BLaER1 (cell line): ENCODE data around the gene PPIL6.

Experiments
- H3K27ac ChIP-seq: shearing (Covaris generic); formaldehyde crosslinking; 2 replicates; pipeline ENCODE4 v1.8.1; 2022
- H3K27me3 ChIP-seq: shearing (Covaris generic); formaldehyde crosslinking; 2 replicates; pipeline ENCODE4 v1.8.1; 2022
- H3K36me3 ChIP-seq: shearing (Covaris generic); formaldehyde crosslinking; 2 replicates; pipeline ENCODE4 v1.8.1; 2022
- H3K4me1 ChIP-seq: shearing (Covaris generic); formaldehyde crosslinking; 2 replicates; pipeline ENCODE4 v1.8.1; 2022
- H3K4me2 ChIP-seq: shearing (Covaris generic); formaldehyde crosslinking; 2 replicates; pipeline ENCODE4 v1.8.1; 2022
- H3K4me3 ChIP-seq: shearing (Covaris generic); formaldehyde crosslinking; 2 replicates; pipeline ENCODE4 v1.8.1; 2022
- H3K9ac ChIP-seq: shearing (Covaris generic); formaldehyde crosslinking; 2 replicates; pipeline ENCODE4 v1.8.1; 2022
- H3K9me3 ChIP-seq: shearing (Covaris generic); formaldehyde crosslinking; 2 replicates; pipeline ENCODE4 v1.8.1; 2022
- H4K20me1 ChIP-seq: shearing (Covaris generic); formaldehyde crosslinking; 2 replicates; pipeline ENCODE4 v1.8.1; 2022
- Cebpa-rat ChIP-seq: shearing (Covaris generic); IDR thresholded peaks from 2 replicates; pipeline ENCODE4 v1.8.1; 2022

PPIL6 gene

DNA sequence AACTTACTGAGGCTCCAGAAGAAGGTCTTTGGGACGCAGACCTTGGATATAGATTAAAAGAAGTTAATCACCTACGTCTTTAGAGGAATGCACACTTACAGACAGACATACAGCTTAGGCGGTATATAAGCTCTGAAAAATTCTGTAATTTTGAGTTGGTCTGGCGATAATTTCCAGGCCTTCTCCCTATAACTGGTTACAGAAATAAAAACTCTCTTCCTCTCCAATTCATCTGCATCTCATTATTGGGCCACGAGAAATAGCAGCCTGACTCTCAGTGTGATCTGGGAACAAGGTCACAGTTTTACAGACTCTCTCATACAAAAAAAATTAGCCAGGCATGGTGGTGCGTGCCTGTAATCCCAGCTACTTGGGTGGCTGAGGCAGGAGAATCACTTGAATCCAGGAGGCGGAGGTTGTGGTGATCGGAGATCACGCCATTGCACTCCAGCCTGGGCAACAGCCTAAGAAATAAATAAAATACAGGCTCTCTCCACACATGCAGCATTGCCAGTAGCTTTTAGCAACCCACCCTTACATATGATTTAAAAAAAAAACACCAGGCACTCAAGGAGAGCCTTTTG, 37.9 kb upstream of the PPIL6 start:
- Histone ChIP-seq H3K4me3 (peak overlapping the region; percentile 26; the same call in 1 of the 2 replicates), H4K20me1 (peaks cover 88% of the 10 kb centered on the region), H3K27me3 (no peaks in the 10 kb centered on the region), H3K36me3 (peaks cover 81% of the 10 kb centered on the region), H3K4me2 (peak overlapping the region; percentile 82), H3K4me1 (peaks cover 60% of the 10 kb centered on the region), H3K9ac (no peak overlapping the region), H3K27ac (no peak overlapping the region), H3K9me3 (no peaks in the 10 kb centered on the region)
- no peak for TF ChIP-seq Cebpa-rat

DNA sequence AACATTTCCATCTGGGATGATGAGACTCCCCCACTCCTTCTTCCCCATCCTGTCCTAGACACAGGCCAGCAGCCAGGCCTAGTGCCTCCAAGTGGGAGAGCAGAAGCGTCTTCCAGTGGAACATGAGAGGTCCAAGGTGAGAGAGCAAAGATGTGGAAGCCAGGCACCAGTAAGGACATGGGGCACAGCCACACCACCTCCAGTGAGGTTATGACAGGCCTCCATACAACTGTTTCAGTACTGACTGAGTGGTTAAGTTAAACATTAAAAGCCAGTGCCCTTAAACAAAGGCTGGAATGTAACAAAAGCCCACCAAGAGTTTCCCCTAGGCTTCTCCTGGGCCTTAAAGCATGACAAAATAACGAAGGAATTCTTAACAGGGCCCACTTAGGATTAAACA, 37.3 kb upstream of the PPIL6 start:
- H3K4me1 ChIP-seq = peaks cover 66% of the 10 kb centered on the region
- no peak overlapping the region for H3K9ac ChIP-seq
- peak overlapping the region; percentile 82 for H3K4me2 ChIP-seq
- H3K36me3 ChIP-seq = peaks cover 87% of the 10 kb centered on the region
- no peaks in the 10 kb centered on the region for H3K27me3 ChIP-seq
- peaks cover 94% of the 10 kb centered on the region for H4K20me1 ChIP-seq
- H3K9me3 ChIP-seq = no peaks in the 10 kb centered on the region
- no peak overlapping the region for H3K27ac ChIP-seq
- no peak for TF ChIP-seq Cebpa-rat
- no peak overlapping the region for H3K4me3 ChIP-seq

DNA sequence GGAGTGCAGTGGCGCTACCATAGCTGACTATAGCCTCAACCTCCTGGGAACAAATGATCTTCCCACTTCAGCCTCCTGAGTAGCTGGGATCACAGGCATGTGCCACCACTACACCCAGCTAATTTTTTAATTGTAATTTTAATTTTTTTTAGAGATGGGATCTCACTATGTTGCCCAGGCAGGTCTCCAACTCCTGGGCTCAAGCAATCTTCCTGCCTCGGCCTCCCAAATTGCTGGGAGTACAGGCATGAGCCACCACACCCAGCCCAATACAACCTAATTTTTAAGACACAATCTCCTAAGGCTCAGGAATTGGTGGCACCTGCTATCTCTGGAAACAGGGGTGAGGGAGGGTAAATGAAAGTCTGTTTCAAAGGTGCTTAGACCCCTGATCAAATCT, 36.8 kb upstream of the PPIL6 start:
- H3K4me1 ChIP-seq = peaks cover 71% of the 10 kb centered on the region
- H4K20me1 ChIP-seq = peaks cover 98% of the 10 kb centered on the region
- no peaks in the 10 kb centered on the region for H3K27me3 ChIP-seq
- no peak overlapping the region for H3K9ac ChIP-seq
- no peak overlapping the region for H3K4me3 ChIP-seq
- H3K36me3 ChIP-seq = peaks cover 92% of the 10 kb centered on the region
- TF ChIP-seq Cebpa-rat = no peak
- no peak overlapping the region for H3K27ac ChIP-seq
- no peaks in the 10 kb centered on the region for H3K9me3 ChIP-seq
- H3K4me2 ChIP-seq = peak overlapping the region; percentile 82

DNA sequence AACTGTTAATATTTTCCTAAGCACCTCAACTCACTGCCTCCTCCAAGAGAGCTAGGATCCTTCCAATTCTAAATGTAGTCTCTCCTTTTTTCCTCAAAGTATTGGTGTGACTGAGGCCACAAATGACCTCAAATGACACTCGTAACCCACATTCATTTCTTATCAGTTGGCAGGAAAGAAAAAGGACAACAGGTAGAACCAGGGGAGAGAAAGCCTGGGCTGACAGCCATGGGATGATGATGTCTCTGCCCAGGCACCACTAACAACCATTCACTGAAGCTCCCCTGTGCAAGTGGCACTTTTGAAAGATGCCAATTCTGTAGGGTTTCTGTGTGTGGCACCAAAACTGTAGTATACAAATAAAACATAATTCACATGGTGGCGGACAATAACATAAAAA, 35.2 kb upstream of the PPIL6 start:
- no peaks in the 10 kb centered on the region for H3K9me3 ChIP-seq
- no peaks in the 10 kb centered on the region for H3K27me3 ChIP-seq
- H3K36me3 ChIP-seq = peaks cover 94% of the 10 kb centered on the region
- no peak overlapping the region for H3K4me2 ChIP-seq
- no peak for TF ChIP-seq Cebpa-rat
- peaks cover 98% of the 10 kb centered on the region for H4K20me1 ChIP-seq
- no peak overlapping the region for H3K4me3 ChIP-seq
- no peak overlapping the region for H3K9ac ChIP-seq
- H3K27ac ChIP-seq = no peak overlapping the region
- H3K4me1 ChIP-seq = peaks cover 63% of the 10 kb centered on the region

- Histone ChIP-seq H3K9ac (no peak overlapping the region), H4K20me1 (peaks cover 98% of the 10 kb centered on the region)
Measured at GRCh38 chr6:109474995-109475394, 34.6 kb upstream of the PPIL6 start.

DNA sequence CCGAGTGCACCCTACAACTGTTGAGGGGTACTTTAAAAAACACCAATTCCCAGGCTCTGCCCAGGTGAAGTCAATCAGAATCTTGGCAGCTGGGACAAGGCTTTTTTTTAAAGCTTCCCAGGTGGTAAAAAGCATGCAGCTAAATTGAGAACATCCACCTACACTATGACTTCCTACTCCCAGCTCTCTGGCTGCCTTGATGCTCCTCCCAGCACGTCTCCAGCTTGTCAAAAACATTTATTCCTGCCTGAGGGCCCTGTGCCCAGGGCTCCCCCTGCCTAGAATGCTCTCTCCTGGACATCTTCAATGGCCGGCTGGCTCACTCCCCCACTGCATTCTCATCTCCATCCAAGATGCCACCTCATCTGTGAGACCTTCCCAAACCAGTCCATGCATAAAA, 32.7 kb upstream of the PPIL6 start:
- Histone ChIP-seq H3K4me1 (peaks cover 38% of the 10 kb centered on the region), H3K27me3 (no peaks in the 10 kb centered on the region), H3K4me3 (no peak overlapping the region), H4K20me1 (peaks cover 96% of the 10 kb centered on the region), H3K4me2 (peak overlapping the region; percentile 58; the same call in 1 of the 2 replicates), H3K9me3 (no peaks in the 10 kb centered on the region), H3K9ac (no peak overlapping the region), H3K27ac (no peak overlapping the region), H3K36me3 (peaks cover 100% of the 10 kb centered on the region)
- TF ChIP-seq Cebpa-rat = no peak

More at GRCh38 chr6:109474995-109475394, 34.6 kb upstream of the PPIL6 start:
- Histone ChIP-seq H3K9me3 (no peaks in the 10 kb centered on the region), H3K4me1 (peaks cover 56% of the 10 kb centered on the region), H3K27me3 (no peaks in the 10 kb centered on the region), H3K27ac (no peak overlapping the region), H3K4me3 (no peak overlapping the region), H3K36me3 (peaks cover 94% of the 10 kb centered on the region), H3K4me2 (no peak overlapping the region)
- TF ChIP-seq Cebpa-rat = no peak

DNA sequence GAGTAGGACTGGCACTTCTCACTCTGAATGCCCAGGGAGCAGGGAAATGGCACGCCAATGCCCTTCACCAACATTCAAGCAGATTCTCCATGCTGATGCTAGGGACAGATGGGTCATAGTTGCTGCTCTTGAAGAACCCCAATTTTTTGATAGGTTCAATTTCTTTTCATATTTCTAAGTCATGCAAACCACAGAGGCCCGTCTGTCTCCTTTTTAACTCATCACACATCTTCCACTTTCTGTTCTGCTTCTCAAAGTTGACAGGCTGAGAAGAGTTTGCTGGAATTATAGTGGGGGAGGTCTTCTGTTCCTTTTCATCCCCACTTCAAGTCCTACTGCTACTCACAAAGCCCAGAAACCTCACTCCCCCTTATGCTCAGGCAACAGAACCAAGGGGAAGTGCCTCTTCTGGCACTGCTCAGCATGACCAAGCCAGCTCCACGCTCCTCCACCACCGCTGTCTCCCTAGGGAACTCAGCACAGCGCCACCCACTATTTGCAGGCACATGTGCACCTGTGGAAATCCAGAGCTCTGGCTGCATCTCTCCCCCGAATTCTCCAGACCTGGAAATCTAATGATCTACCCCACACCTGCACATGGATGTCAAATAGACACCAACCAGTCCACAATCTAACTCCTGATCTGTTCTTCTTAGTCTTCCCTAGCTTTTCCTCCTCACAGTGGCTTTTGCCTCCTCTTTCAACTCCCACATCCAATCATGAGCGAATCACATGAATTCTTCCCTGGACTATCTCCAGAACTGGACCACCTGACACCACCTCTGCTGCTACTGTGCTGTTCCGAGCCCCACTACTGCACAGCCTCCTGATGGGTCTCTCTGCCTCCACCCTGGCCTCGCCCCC, 31.9 kb upstream of the PPIL6 start:
- Histone ChIP-seq H3K9ac (no peak overlapping the region), H3K4me3 (no peak overlapping the region), H3K27me3 (no peaks in the 10 kb centered on the region), H3K9me3 (no peaks in the 10 kb centered on the region), H3K27ac (0 out of 2 replicates have a peak overlapping the region, but pooled peaks have one; percentile 7), H3K36me3 (peaks cover 100% of the 10 kb centered on the region), H4K20me1 (peaks cover 96% of the 10 kb centered on the region), H3K4me2 (peak overlapping the region; percentile 58), H3K4me1 (peaks cover 30% of the 10 kb centered on the region)
- no peak for TF ChIP-seq Cebpa-rat

DNA sequence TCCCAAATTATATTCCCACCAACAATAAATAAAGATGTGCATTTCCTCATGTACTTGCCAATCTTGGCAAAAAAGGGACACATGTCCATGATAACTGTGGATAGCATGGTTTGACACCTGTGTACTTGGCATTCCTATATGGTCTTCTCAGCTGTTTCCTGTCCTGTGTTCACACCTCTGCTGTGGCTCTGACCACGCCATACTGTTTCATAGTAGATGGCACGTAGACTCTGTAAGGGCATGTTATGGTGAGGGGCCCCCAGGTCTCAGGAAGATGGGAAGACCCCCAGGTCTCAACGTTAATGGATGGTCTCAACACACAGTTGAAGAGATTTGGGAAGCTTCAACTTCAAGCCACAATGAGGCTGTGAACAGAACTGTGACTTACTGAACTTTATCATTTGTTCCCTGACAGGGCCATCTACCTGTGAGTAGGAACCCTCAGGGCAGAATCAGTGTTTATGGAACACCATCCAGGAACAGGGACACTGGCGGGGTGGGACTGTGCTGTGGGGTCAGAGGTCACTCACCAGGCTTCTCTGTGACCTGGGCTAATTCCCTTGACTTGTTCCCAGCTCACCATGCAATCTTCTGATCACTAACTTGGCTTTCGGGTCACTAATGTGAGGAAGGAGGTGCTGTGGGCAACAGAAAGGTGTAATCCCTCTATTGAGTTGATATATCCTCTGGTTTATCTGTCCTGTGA, 30.8 kb upstream of the PPIL6 start:
- H3K36me3 ChIP-seq = peaks cover 100% of the 10 kb centered on the region

DNA sequence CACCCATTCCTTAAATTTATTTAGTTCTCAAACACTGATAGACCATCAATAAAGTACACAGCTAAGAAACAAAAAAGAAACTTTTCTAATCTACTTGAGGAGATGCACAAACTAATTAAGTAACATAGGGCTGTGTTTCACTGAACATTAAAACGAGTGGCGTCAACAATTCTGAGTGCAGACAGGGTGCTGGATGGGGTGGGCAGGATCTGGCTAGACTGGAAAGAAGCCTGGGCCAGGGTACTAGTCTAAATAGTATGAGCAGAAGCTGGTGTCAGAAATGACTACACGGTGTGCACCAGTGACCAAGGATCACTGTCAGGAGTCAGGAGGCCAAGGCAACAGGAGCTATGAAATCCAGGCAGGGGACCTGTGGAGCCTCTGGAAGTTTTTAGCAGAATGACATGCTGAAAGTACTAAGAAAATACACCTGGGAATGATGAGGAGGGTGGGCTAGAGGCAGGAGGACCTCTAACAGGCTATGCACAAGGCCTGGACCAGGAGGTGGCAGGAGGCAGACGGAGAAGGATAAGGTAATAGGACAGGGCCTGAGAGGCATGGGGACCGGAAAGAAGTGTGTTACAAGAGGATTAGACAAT, 29.3 kb upstream of the PPIL6 start:
- Histone ChIP-seq H4K20me1 (peaks cover 85% of the 10 kb centered on the region), H3K4me1 (peaks cover 21% of the 10 kb centered on the region), H3K9me3 (no peaks in the 10 kb centered on the region), H3K36me3 (peaks cover 100% of the 10 kb centered on the region), H3K4me3 (no peak overlapping the region), H3K27ac (no peak overlapping the region), H3K4me2 (no peak overlapping the region), H3K9ac (no peak overlapping the region), H3K27me3 (no peaks in the 10 kb centered on the region)
- TF ChIP-seq Cebpa-rat = no peak

More for the DNA sequence above, 30.8 kb upstream of the PPIL6 start:
- no peak overlapping the region for H3K4me3 ChIP-seq
- peaks cover 21% of the 10 kb centered on the region for H3K4me1 ChIP-seq
- no peak for TF ChIP-seq Cebpa-rat
- H4K20me1 ChIP-seq = peaks cover 89% of the 10 kb centered on the region
- no peak overlapping the region for H3K4me2 ChIP-seq
- H3K9me3 ChIP-seq = no peaks in the 10 kb centered on the region
- 0 out of 2 replicates have a peak overlapping the region, but pooled peaks have one; percentile 7 for H3K27ac ChIP-seq
- no peak overlapping the region for H3K9ac ChIP-seq
- no peaks in the 10 kb centered on the region for H3K27me3 ChIP-seq
